Pancreas (tissue), 10 donors: ENCODE measurements around the gene JOSD1. TPM values are rescaled to one million over a fixed set of nuclear protein-coding genes. Genes with fewer than 3 reads are reported as not detected.

Experiments used
- ATAC-seq, 4 donors: fragments of 200-7000 bp; cut with Tn5 transposase; one replicate each; pipeline versions ENCODE4 v1.8.0 to v1.9.1; 2020; ENCODE audit warnings: mild to moderate bottlenecking in 4 of 4, moderate library complexity in 4 of 4
- DNase-seq, 6 donors: peaks; one replicate each; pipeline ENCODE4 v3.0.0-alpha.2; 2020
- FAIRE-seq: peaks from 2 replicates; lab custom pipeline; 2012; peaks lifted over from hg19 to GRCh38; lab: Jason Lieb, UNC
- H3K27ac ChIP-seq, 4 donors: fragments of 200-600 bp; sonication (generic); 1 replicate in 3 of 4; 2 replicates in 1 of 4; pipeline versions ENCODE4 v1.5.0 to v1.8.0; 2020
- H3K27me3 ChIP-seq, 4 donors: fragments of 200-600 bp; one replicate each; pipeline ENCODE4 v1.8.0; 2021
- H3K36me3 ChIP-seq, 3 donors: fragments of 200-600 bp; sonication (generic) in 1 of 3; one replicate each; pipeline versions ENCODE4 v1.5.0 to v1.8.0; 2020 to 2021
- H3K4me1 ChIP-seq, 3 donors: fragments of 200-600 bp; one replicate each; pipeline ENCODE4 v1.8.0; 2021
- H3K4me3 ChIP-seq, 4 donors: fragments of 200-600 bp; sonication (generic) in 2 of 4; one replicate each; pipeline versions ENCODE4 v1.5.0 to v1.8.0; 2020 to 2021
- H3K9me3 ChIP-seq, 4 donors: fragments of 200-600 bp; one replicate each; pipeline ENCODE4 v1.8.0; 2021
- CTCF ChIP-seq, 4 donors: fragments of 200-600 bp; sonication (generic) in 3 of 4; IDR thresholded peaks; one replicate each; pipeline versions ENCODE4 v1.5.0 to v1.8.0; 2021; ENCODE audit warnings: antibody characterized with exemption in 4 of 4
- WGBS, 2 donors: extraction: QIAGEN DNeasy Blood & Tissue Kit; methylation state at CpG; one replicate each; pipeline ENCODE4 v1.1.7; 2013; 5-methylcytosine and 5-hydroxymethylcytosine counted together
- intact Hi-C, 3 donors: fragments of 100-400 bp; cut with DNase I; formaldehyde crosslinking; loops; one replicate each; pipeline versions ENCODE4 v1.11.1 to v1.14.2; 2022
- polyA plus RNA-seq, 2 donors: library from polyadenylated mRNA; stranded (reverse); fragments of 200-250 nt; gene quantifications; one replicate each; pipeline ENCODE4 v1.2.3, GENCODE V29; 2013
- total RNA-seq, 6 donors: library from RNA; stranded (reverse); fragmentation: NEBNext Ultra II Directional in 4 of 6; extraction: Animal tissue kit (Norgen Biotek cat#: 25700) in 4 of 6; gene quantifications; one replicate each; pipeline versions ENCODE4 v1.2.1 to v1.2.4, GENCODE V29; 2021 to 2023
- donor health status: healthy with polysubstance abuse.
- donor health status: DM: no; HTN: no; CAD: no; lungs with moderate emphysema.
- donor health status: DM: no; HTN: no; CAD: no.
- donor health status: control.
- donor health status: control.
- donor health status: Bipolar disorder and iron deficiency.
- donor health status: DM: yes; HTN: yes; CAD: no.
- donor health status: DM: no; HTN: no; CAD: no.
- donor health status: DM: no; HTN: no; CAD: no.
- donor health status: DM: yes; HTN: yes; CAD: no.

The JOSD1 gene
- total RNA-seq (10 to 100 TPM; 16.6 to 32.3 (median 22.2) TPM), polyA plus RNA-seq (10 to 100 TPM; 10.9 to 16.8 TPM)

- 0 to 1% methylated on average over 59 to 94 of the region's 94 CpGs for WGBS, 2 donors
- peak within 1 kb of the TSS; percentile 48 to 70 (median 62) for H3K4me3 ChIP-seq
- H3K27me3 ChIP-seq: no peaks in the 10 kb centered on the region
- no peaks in the 10 kb centered on the region for H3K9me3 ChIP-seq
- ATAC-seq: peak; percentile 58 to 76 (median 70)
- no peak for FAIRE-seq
- no peaks in the 10 kb centered on the region for H3K36me3 ChIP-seq
- H3K27ac ChIP-seq: peak within 1 kb of the TSS; percentile 94 to 99 (median 97)
- intact Hi-C loops: no loop called here
- peaks cover 35 to 46% (median 43%) of the 10 kb centered on the region in 3 donors for H3K4me1 ChIP-seq
- peak; percentile 92 to 99 (median 96) for DNase-seq
- TF ChIP-seq CTCF (IDR thresholded peaks at IDR 0.05): no peak
Measured at GRCh38 chr22:38700789-38701628, at the start of gene JOSD1. TSS of gene JOSD1 (minus strand) at chr22:38700943. CDS start at chr22:38699987, 956 bp downstream.

GRCh38 chr22:38750104-38750503, 49.4 kb upstream of the JOSD1 start:
- H3K36me3 ChIP-seq: peaks cover 7 to 73% (median 43%) of the 10 kb centered on the region in 3 donors
- 94 to 95% methylated on average over 14 of the region's 14 CpGs for WGBS, 2 donors
- H3K9me3 ChIP-seq: no peaks in the 10 kb centered on the region

GRCh38 chr22:38748487-38749136, 47.9 kb upstream of the JOSD1 start:
- FAIRE-seq (no peak), ATAC-seq (no peak), DNase-seq (no peak)
- TF ChIP-seq CTCF (IDR thresholded peaks at IDR 0.05): no peak
- WGBS, 2 donors: 87 to 91% methylated on average over 14 of the region's 14 CpGs
- peaks cover 4 to 10% (median 6%) of the 10 kb centered on the region in 3 donors for H3K4me1 ChIP-seq
- no peak overlapping the region for H3K4me3 ChIP-seq
- H3K27me3 ChIP-seq: no peaks in the 10 kb centered on the region
- H3K36me3 ChIP-seq: peaks cover 10 to 88% (median 43%) of the 10 kb centered on the region in 3 donors
- H3K27ac ChIP-seq: no peak overlapping the region
- intact Hi-C loops: no loop called here
- H3K9me3 ChIP-seq: no peaks in the 10 kb centered on the region

More at GRCh38 chr22:38750104-38750503, 49.4 kb upstream of the JOSD1 start:
- FAIRE-seq (no peak), DNase-seq (no peak), ATAC-seq (no peak)
- H3K4me3 ChIP-seq: no peak overlapping the region
- TF ChIP-seq CTCF (IDR thresholded peaks at IDR 0.05): no peak
- no peak overlapping the region for H3K27ac ChIP-seq
- intact Hi-C loops: no loop called here
- no peaks in the 10 kb centered on the region for H3K27me3 ChIP-seq
- peaks cover 7 to 16% (median 7%) of the 10 kb centered on the region in 3 donors for H3K4me1 ChIP-seq

GRCh38 chr22:38745676-38746460, 45.1 kb upstream of the JOSD1 start:
- H3K9me3 ChIP-seq: no peaks in the 10 kb centered on the region
- FAIRE-seq: no peak
- intact Hi-C loops: no loop called here
- H3K27me3 ChIP-seq: no peaks in the 10 kb centered on the region
- no peaks in the 10 kb centered on the region for H3K4me1 ChIP-seq
- no peak overlapping the region for H3K27ac ChIP-seq
- no peak for DNase-seq
- no peak for TF ChIP-seq CTCF (IDR thresholded peaks at IDR 0.05)
- ATAC-seq: peak in 2 of 4 donors; percentile 8 to 13
- H3K36me3 ChIP-seq: peaks cover 11 to 95% (median 50%) of the 10 kb centered on the region in 3 donors
- no peak overlapping the region for H3K4me3 ChIP-seq
- WGBS, 2 donors: 86% methylated on average over 14 of the region's 14 CpGs
